Left hindlimb (tissue), 1 donor: ENCODE data around the gene GRPEL1.
"Not testable (repeated sequence)": the region's sequence is repeated elsewhere in the genome, so short reads cannot be mapped to it uniquely, and the experiment has no call there.

Experiments
- DNase-seq: peaks from one replicate; pipeline ENCODE4 v3.0.0-alpha.2; 2018

GRPEL1 gene

DNA sequence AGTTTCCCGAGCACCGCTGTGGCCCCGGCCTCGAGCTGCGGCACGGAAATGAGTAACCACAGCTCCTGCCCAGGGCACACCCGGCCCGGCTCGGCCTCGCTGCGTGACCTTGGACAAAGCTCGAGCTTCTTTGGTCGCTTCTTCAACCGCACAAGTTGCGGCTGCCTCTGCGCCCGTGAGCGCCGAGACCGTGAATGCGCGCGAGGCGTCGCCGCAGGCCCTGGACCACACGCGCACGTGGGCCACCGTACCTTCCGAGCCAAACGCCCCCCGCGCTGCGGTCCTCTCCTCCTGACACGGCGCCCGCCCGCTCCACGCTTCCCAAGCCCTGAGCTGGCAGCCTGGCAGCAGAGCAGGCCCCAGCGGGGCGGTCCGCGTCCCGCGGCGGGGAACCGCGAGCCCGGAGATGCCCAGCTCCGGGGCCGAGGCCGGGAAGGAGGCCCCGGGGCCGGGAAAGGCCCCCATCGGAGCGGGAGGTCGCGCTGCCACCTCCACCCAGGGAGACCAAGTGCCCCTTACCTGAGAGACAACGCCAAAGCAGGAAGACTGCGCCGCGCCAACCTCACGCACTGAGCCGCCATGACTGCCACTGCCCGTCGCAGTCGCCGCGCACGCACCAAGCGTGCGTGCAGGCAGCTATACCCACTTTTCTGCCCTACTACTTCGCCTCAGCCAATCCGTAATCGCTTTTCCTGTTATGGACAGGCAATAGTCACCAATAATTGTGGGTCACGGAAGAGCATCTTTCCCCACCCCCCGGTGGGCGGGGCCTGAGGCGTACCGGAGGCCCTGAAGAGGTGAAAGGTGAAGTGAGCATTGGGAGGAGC is at the start of gene GRPEL1:
Gene GRPEL1 (minus strand): TSS at position 613 of the 827 bp plus-strand sequence. CDS start 32 bp downstream, at position 581.
- DNase-seq, result peak; percentile 100

DNA sequence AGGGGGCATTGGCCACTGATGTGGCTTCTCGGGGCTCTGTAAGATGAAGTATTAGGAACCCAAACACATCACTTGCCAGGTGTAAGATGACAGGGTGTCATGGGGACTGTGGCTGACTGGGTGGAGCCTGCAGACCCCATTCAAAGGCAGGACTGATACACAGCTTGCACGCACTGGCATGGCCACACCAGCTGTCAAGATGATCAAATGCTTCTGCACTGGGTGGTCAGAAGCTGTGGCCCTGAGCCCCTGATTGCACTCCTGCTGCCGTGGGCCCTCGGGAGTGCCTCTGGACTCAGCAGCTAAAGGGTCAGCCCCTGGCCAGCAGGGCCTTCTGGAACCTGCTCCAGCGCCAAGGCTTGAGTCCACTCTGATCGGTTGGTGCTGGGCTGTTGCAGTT is 48.8 kb upstream of the GRPEL1 start:
- DNase-seq, result no peak

DNA sequence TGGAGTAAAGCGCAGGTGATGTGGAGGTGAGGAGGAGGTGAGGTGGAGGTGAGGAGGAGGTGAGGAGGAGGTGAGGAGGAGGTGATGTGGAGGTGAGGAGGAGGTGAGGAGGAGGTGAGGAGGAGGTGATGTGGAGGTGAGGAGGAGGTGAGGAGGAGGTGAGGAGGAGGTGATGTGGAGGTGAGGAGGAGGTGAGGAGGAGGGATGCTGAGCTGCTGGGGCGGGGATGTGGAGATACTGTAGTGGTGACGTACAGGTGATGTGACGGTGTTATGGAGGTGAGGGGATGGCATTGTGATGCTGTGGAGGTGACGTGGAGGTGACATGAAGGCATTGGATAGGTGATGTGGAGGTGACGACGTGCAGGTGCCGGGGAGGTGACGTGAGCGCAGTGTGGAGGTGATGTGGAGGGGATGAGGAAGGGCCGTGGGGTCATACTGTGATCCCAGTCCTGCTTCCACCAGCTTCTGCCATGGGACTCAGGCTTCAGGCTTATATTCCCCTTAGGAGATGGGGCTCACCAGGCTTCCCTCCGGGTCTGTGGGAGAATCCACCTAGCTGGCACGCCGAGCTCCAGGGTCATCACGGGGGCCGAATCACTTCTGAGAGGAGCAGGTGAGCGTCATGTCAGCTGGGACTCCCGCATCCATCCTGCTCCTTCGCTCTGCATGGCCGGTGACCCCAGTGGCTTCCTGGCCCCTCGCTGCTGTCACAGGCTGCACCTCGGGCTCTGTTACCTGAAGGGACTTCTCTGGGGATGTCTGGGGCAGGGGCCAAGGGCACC is 47.9 kb upstream of the GRPEL1 start:
- no peak for DNase-seq

DNA sequence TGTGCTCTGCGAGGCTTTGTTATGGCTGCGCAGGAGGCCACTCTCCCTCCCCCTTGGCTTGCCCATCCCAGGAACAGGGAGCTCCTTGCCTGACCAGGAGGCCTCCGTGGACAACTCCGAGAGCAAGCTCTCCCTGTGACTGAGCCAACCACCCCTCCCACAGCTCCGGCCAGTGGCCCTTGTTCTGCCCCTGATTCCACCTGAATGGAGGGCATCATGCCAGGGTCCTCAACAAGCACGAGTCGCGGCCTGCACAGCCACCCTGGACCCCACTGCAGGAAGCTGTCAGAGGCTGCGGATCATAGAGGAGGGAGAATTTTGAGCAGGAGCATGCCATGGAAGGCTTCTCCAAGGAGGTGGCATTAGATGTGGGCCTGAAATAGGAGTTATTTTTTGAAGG is 44.8 kb upstream of the GRPEL1 start:
- no peak for DNase-seq

DNA sequence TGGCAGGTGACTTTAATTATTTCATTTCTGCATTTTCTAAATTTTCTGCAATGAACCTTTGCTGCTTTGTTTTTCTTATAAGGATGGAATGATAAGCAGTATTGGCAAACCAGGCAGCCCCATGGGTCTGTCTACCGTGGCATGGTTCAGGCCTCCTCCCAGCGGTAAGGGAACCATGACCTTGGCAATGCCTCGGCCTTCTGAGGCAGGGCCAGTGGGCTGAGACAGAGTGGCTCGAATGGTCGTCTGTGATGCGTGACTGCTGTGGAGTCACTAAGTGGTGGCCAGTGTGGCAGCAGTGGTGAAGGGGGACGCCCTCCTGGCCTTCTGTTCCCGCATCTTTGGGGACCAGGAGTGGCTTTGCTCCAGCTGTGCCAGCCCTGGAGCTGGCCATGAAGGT is 43.6 kb upstream of the GRPEL1 start:
- no peak for DNase-seq

DNA sequence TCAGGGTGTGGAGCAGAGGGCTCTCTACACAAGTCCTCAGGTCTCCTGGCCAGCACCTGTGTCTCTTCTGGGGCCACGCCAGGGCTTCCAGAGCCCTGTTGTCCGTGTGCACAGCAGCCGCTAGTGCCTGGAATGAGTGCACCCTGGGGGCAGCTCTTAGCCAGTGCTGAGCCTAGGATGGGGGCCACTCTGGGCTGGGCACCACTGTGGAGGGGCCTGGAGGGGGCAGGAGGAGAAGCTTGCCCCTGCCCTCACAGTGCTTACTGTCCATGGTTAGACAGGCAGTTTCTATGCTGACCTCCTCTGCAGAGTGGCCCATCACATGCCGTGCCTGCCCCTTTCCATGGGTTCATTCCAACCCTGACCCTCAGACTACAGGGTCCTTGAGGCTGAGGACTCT is 42.7 kb upstream of the GRPEL1 start:
- no peak for DNase-seq

DNA sequence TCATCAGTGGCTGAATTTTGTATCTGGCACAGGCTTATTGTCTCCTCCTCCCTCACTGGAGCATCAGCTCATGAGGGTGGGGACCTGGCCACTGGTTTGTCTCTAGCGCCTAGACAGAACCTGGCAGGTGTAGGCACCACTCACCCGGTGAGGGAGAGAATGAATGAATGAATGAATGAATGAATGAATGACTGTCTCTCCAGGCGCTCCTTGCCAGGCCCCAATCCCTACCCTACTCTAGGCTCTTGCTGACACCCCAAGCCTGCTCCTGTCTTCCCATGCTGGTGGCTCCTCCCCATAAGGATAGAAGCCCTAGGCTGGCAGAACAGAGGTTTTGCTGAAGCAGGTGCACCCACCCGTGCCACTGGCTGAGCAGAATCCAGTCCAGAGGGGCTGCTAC is 41.3 kb upstream of the GRPEL1 start:
- DNase-seq, result no peak

DNA sequence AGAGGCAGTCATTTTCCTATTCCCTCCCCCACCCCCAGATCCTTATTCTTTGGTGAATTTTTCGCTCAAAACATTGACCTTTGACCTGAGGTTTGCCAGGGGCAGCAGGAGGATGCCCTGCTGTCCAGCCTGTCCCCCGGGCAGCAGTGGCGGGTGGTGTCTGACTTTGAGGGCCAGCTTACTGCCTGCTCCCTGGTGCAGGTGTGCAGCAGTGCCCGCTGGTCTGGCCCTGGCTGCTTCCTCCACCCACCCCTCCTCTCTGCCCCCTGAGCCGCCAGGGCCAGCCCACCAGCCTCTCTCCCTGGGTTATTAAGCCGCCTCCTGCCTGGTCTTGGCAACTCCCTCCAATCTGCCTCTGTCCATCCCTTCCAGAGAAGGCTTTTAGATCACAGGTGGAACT is 40.8 kb upstream of the GRPEL1 start:
- no peak for DNase-seq

DNA sequence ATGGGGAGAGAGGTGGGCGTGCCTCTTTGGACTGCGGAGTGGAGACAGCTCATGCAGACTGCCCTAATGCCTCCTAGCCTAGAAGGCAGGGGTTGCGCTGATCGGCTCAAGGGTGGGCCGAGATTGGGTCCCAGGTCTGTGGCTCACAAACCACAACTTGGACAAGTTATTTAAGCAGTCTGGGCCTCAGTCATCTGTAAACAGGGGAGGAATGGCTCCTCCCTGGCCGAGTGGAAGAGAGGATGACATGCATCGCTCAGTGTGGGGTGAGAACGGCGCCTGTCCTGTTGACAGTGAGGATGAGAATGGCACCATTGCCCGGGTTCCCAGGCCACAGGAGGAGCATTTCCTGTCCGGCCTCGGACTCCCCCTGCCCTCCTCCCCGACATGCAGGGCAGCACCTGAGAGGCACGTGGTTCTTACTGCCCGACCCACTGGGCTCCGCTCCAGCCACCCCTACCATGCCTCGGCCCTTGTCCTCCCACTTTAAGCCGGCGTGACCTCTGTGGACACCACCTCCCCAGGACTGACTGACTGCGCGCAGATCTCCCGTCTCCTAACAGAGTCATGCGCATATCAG is 40.3 kb upstream of the GRPEL1 start:
- no peak for DNase-seq

DNA sequence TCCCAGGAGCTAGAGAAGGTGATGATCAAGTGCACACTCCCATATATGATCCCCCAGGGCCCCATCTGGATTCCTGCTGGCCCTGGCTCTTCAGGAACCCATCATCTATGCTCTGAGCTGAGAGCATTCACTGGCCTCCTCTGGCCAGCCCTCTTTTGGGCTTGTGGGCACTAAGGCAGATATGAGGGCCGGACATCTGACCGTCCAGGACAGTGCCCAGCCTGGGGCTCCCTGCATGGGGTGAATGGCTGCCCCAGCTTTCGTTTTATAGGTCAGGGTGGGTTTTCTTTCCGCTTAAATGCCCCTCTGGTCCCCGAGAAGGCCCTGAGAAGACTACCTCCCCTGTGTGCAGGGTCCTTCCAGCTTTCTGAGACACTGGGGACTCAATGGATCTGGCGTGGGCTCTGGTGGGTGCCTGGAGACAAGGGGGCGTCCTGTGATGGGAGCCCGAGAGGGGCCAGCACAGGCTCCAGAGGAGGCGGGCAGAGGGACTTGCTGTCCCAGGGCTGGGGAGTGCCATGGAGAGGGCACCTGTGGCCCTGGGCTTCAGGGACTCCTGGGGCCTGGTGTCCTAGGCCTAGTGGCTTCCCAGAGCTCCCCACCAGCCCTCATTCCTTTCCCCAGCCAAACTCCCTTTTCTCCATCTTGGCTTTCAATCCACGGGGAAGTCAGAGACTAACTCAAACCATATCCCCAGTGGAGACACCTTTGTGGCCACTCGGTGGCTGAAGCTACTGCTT is 39.5 kb upstream of the GRPEL1 start:
- DNase-seq, result no peak

DNA sequence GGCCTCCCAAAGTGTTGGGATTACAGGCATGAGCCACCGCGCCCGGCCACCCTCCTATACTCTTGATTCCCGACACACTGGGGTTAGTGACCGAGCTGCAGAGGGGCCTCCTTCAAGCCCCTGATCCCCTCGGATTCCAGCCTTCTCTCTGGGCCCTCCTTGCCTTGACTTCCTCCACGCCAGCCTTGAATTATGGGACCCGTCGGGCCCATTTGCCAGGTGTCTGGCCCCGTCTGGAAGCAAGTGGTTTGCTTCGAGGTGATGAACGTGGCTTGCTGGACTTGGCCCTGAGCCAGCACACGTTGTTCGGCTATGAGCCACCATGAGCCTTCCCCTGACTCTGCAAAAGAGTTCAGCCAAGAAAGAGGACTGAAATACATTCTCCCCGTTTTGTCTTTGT is 37.4 kb upstream of the GRPEL1 start:
- no peak for DNase-seq

DNA sequence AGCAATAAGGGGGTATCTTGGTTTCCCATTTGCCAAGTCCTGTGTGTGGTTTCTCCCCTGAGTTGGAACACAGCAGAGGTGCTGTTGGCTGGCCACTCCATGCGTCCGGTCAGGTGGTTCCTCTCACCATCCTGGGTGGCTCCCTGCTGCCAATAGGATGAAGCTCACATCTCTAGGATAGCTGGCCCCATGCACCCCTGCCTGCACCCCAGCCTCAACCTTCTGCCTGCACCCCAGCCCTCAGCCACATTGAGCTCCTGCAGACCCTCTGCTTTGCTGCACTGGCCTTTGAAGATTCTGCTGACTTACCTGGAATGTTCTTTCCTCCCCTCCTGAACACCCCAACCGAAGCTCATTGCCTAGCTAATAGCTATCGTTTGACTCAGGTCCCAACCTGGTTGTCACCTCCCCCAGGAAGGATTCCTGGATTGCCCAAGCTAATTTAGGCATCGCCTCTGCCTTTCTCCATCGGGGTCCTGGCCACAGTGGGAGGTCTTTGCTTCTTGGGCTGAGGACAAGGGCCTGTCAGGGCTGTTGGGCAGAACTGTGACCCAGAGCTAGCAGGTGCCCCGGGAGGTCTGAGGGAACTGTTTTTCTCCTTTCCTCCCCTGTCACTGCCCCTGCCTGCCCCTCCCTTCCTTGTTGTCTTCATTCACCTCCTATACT is 36.6 kb upstream of the GRPEL1 start:
- DNase-seq, result no peak

DNA sequence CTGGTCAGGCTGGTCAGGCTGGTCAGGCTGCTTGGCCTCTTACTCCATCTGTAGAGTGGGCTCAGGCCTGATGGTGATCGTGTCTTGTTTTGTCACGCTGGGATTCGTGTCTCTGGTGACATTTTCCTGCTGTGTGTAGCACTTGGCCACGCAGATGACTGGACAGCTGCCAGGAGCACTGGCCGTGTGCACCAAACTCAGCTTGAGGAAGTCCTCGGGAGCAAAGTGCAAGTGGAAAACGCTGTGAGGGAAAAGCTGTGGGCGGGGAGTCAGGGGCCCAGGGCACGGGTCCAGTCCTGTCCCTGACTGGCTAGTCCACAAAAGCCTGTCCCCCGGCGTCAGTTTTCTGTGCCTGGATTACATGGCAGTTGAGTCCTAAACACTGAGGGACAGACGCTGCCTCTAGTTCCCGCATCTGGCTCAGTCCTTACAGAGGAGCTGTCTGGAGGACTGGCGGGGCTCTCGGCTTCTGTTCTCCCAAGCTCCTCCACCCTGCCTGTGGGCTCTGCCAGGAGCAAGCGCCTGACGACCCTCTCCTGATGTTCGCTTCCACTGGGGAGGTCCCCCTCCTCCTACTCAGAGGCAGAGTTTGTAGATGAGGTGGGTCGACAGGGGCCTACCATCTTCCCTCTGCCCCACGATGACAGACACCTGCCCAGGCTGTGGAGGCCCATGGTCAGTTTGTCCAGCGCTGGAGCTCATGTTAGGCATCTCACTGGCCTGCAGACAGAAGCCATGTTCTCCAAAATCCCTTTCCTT is 35.9 kb upstream of the GRPEL1 start:
- DNase-seq, result peak; percentile 76

DNA sequence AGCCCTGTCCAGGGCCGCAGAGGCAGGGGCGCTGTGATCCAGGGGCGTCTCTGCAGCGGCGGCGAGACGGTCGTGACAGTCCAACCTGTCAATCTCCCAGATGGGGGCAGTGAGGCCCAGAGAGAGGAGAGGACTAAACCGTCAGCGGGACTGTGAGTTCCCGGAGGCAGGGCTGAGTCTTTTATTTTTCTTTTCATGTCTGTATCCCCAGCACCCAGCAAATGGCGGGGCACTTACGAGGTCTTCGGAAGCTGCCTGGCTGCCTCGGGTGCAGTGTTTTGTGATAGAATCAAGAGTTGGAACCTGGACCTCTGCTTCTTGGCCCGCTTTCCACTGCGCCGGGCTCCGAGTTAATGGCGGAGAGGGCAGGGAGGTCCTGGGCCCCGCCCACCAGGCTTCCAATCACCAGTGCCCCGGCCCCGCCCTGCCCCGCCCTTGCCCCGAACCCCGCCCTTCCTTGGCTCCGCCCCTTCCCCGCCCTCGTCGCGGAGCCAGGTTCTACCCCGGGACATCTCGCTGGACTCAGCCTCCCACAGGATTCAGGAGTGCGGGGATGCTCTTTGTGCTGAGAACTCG is 35.3 kb upstream of the GRPEL1 start:
- peak; percentile 84 for DNase-seq

DNA sequence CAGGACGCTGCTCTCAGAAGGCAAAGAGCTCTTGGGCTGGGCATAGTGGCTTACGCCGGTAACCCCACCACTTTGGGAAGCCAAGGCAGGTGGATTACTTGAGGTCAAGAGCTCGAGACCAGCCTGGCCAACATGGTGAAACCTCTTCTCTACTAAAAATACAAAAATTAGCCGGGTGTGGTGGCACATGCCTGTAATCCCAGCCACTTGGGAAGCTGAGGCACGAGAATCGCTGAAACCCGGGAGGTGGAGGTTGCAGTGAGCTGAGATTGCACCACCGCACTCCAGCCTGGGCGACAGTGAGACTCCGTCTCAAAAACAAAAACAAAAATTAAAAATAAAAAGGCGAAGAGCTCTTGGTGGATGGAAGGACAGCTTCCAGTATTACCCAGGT is 34.6 kb upstream of the GRPEL1 start:
- DNase-seq, result not testable (repeated sequence)

DNA sequence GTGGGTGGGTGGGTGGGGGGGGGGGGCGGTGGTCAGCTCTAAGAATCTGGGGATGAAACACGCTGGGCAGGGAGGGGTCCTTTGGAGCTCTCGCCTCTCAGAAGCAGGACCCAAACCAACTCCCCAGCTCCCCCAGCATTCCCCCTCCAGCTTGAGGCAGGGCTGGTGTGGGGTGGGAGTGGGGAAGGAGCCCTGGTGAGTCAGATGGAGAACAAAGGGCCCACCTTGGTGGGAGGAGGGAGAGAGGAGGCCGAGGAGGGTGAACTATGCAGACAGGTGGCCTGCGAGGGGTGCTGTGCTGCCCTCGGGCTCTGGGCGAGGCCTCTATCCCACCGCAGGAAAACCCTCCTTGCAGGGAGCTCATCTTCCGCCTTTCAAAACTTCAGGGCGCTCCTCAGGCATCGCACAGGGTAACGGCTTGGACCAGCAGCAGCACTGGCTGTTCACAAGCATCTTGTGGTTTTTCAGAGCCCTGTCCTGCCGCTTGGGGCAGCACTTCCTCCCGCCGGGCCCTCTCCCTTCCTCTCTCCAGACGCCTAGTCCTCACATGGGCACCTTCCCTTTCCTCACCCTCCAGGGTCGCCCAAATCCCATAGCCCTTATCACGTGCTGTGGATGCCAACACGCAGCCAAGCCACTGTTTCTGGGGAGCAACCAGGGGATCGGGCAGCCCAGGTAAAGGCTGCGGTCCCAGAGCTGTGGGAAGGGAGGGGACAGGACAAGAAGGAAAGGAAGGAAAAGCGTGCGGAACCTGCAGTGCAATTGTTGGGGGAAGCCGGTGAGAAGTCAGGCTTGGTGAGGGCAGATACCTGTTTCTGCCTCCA is 34.0 kb upstream of the GRPEL1 start:
- DNase-seq, result peak; percentile 65

DNA sequence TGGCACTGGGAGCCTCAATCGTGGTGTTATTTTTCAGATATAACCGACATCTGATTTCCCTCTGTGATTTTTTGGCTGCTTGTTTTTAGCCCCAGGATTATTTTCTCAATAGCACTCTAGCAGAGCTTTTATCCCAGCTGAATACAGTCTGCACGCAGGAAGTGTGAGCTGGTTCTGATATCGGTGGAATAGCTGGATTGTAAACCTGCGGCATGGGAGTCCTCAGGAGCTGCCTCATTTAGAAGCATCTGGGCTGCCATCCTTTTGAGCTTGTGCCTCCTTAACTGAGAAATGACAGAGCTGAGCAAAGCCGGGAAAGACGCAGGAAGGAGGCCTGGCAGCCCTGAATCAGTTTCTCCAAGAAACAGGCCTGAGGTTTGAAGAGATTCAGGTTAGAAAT is 28.4 kb upstream of the GRPEL1 start:
- DNase-seq, result no peak

DNA sequence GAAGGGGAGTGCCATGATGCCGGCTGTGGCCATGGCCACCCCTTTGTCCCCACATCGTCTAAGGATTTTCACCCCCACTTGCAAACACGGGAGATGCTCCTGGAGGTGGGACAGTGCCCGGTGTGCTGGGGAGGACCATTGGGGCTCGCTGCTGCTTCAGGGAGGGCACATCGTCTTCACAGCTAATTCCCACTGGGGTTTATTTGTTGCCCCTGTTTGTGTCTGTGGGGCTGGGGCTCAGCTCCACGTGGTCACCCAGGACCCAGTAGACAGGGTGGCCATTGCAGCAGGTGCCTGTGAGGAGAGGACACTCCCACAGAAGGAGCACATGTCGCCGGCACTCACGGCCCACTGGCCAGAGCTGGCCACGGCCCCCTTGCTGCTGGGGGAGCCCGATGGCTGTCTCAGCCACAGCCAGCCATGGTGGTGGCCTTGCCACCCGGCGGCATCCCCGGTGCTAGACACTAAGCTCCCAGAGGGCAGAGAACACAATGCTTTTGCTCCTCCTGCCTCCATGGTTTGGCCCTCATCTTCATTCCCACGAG is 27.8 kb upstream of the GRPEL1 start:
- no peak for DNase-seq

DNA sequence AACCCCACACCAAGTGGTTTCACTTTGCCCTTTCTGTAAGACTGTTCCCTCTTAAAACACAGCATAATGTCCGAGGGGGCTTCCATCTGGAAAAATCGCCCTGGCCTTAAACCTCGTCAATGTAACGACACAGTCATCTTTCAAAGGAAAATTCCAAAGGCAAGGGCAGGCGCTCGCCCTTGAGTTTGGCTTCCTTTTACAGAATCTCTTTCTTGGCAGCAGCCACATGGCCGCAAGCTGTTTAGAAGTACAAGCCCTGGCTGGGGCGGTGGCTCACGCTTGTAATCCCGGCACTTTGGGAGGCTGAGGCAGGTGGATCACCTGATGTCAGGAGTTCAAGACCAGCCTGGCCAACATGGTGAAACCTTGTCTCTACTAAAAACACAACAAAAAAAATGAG is 27.1 kb upstream of the GRPEL1 start:
- DNase-seq, result no peak

DNA sequence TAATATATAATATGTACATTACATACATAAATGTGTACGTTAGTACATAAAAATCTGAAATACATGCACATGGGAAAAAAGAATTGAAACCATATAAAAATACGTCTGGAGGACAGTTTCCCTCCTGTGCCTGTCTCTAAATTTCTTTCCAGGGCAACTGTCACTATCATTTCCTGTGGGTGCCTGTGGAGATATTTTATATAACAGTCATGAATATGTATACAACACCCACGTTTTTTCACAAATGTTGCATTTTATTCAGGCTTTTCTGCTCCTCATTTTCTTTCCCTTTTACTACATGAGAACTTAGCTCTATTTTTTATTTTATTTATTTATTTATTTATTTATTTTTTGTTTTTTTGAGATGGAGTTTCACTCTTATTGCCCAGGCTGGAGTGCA is 24.2 kb upstream of the GRPEL1 start:
- no peak for DNase-seq
